HepG2 (cell line): ENCODE measurements around the gene ARHGAP12. TPM values are rescaled to one million over a fixed set of nuclear protein-coding genes. Genes with fewer than 3 reads are reported as not detected.
A peak's percentile ranks its signal among the peaks of the same experiment; 100 is the strongest.

Source experiments
- AGO1 ChIP-seq: fragments of 200-400 bp; formaldehyde crosslinking; IDR thresholded peaks from 2 replicates; pipeline ENCODE4 v1.6.1; 2017; ENCODE audit warnings: mild to moderate bottlenecking, low read depth, low read length, moderate library complexity; ENCODE audit not compliant: poor library complexity, severe bottlenecking
- DMAP1 ChIP-seq: IDR thresholded peaks from 2 replicates; pipeline ENCODE4 v1.6.1; 2016
- FOXK1 ChIP-seq: sonication (generic); formaldehyde crosslinking; IDR thresholded peaks from 2 replicates; pipeline ENCODE4 v1.4.0; 2020; ENCODE audit warnings: low read depth, missing genetic modification reagents, borderline replicate concordance
- FOXM1 ChIP-seq: sonication (generic); formaldehyde crosslinking; IDR thresholded peaks from 2 replicates; pipeline ENCODE4 v1.5.0; 2020; ENCODE audit warnings: missing genetic modification reagents
- FOXO4 ChIP-seq: sonication (generic); formaldehyde crosslinking; conservative IDR thresholded peaks from 2 replicates; pipeline ENCODE4 v1.8.1; 2023; ENCODE audit warnings: missing genetic modification reagents
- KLF13 ChIP-seq: sonication (generic); formaldehyde crosslinking; IDR thresholded peaks from 2 replicates; pipeline ENCODE4 v1.4.0; 2020; ENCODE audit warnings: mild to moderate bottlenecking, missing genetic modification reagents
- MTF2 ChIP-seq: sonication (generic); formaldehyde crosslinking; IDR thresholded peaks from 2 replicates; pipeline ENCODE4 v1.5.0; 2020; ENCODE audit warnings: missing genetic modification reagents, borderline replicate concordance
- MYNN ChIP-seq: sonication (generic); formaldehyde crosslinking; IDR thresholded peaks from 2 replicates; pipeline ENCODE4 v1.4.0; 2020; ENCODE audit warnings: mild to moderate bottlenecking, low read depth, missing genetic modification reagents
- NKX3-1 ChIP-seq: sonication (generic); formaldehyde crosslinking; IDR thresholded peaks from 2 replicates; pipeline ENCODE4 v1.5.0; 2020; ENCODE audit warnings: missing genetic modification reagents
- NPAS2 ChIP-seq: sonication (generic); formaldehyde crosslinking; IDR thresholded peaks from 2 replicates; pipeline ENCODE4 v1.8.0; 2022; ENCODE audit warnings: mild to moderate bottlenecking, missing genetic modification reagents, borderline replicate concordance
- NR1H2 ChIP-seq: sonication (generic); formaldehyde crosslinking; IDR thresholded peaks from 2 replicates; pipeline ENCODE4 v1.8.1; 2022; ENCODE audit warnings: low read depth, missing genetic modification reagents, borderline replicate concordance
- SCMH1 ChIP-seq: sonication (generic); formaldehyde crosslinking; IDR thresholded peaks from 2 replicates; pipeline ENCODE4 v1.9.0; 2021; ENCODE audit warnings: missing genetic modification reagents, mild to moderate bottlenecking, borderline replicate concordance
- SMAD1 ChIP-seq: sonication (generic); formaldehyde crosslinking; IDR thresholded peaks from 2 replicates; pipeline ENCODE4 v1.4.0; 2020; ENCODE audit warnings: missing genetic modification reagents, low read depth, mild to moderate bottlenecking, borderline replicate concordance
- TCF7L2 ChIP-seq: IDR thresholded peaks from 2 replicates; pipeline ENCODE4 v1.6.1; 2011; ENCODE audit warnings: mild to moderate bottlenecking, low read depth, low read length, moderate library complexity
- TRIM24 ChIP-seq: sonication (generic); formaldehyde crosslinking; IDR thresholded peaks from 2 replicates; pipeline ENCODE4 v1.8.0; 2022; ENCODE audit warnings: mild to moderate bottlenecking, missing genetic modification reagents
- ZBTB37 ChIP-seq: sonication (generic); formaldehyde crosslinking; IDR thresholded peaks from 2 replicates; pipeline ENCODE4 v1.4.0; 2020; ENCODE audit warnings: mild to moderate bottlenecking, missing genetic modification reagents
- ZNF12 ChIP-seq: sonication (generic); formaldehyde crosslinking; IDR thresholded peaks from 2 replicates; pipeline ENCODE4 v1.5.0; 2020; ENCODE audit warnings: missing genetic modification reagents
- ZNF30 ChIP-seq: sonication (generic); formaldehyde crosslinking; IDR thresholded peaks from 2 replicates; pipeline ENCODE4 v1.5.0; 2020; ENCODE audit warnings: mild to moderate bottlenecking, missing genetic modification reagents
- ZNF34 ChIP-seq: sonication (generic); formaldehyde crosslinking; IDR thresholded peaks from 2 replicates; pipeline ENCODE4 v1.4.0; 2020; ENCODE audit warnings: mild to moderate bottlenecking, missing genetic modification reagents, borderline replicate concordance
- ZNF775 ChIP-seq: sonication (generic); formaldehyde crosslinking; IDR thresholded peaks from 2 replicates; pipeline ENCODE4 v1.4.0; 2020; ENCODE audit warnings: missing genetic modification reagents, mild to moderate bottlenecking, moderate library complexity, borderline replicate concordance
- polyA plus RNA-seq, 8 experiments: library from polyadenylated mRNA; depleted of rRNA in 3 of 8; stranded (reverse) in 7 of 8; unstranded in 1 of 8; fragments of >200 nt; fragmentation: Illumina TruSeq in 4 of 8; extraction: Trizol in 4 of 8; gene quantifications; 2 replicates each; pipeline versions ENCODE4 v1.2.1 to v1.2.3, GENCODE V29; 2011 to 2016; ENCODE audit warnings: low read depth in 4 of 8, missing spikeins in 1 of 8, mixed read lengths in 1 of 8; ENCODE audit not compliant: insufficient read depth in 1 of 8
- total RNA-seq, 5 experiments: library from RNA; depleted of rRNA; stranded (reverse); fragments of >200 nt; fragmentation: Illumina TruSeq; extraction: Trizol; gene quantifications; 2 replicates each; pipeline ENCODE4 v1.2.3, GENCODE V29; 2016; ENCODE audit warnings: low read depth in 1 of 5
- TF ChIP-seq, protein P1 (sequence below): sonication (generic); formaldehyde crosslinking; conservative IDR thresholded peaks from 2 replicates; pipeline ENCODE4 v1.8.0; 2022; ENCODE audit warnings: missing genetic modification reagents
- TF ChIP-seq, protein P2 (sequence below): sonication (generic); formaldehyde crosslinking; IDR thresholded peaks from 2 replicates; pipeline ENCODE4 v1.9.0; 2022; ENCODE audit warnings: low read depth, missing genetic modification reagents
- TF ChIP-seq, protein P3 (sequence below): IDR thresholded peaks from 2 replicates; pipeline ENCODE4 v1.6.1; 2016; ENCODE audit warnings: low read depth, control low read depth

ARHGAP12 gene
- total and polyA plus RNA-seq, 2 of the 13 experiments (the other 11 are each of a cell fraction or from before 2014, with no cell fraction given) = 25.0 to 54.6 TPM

DNA sequence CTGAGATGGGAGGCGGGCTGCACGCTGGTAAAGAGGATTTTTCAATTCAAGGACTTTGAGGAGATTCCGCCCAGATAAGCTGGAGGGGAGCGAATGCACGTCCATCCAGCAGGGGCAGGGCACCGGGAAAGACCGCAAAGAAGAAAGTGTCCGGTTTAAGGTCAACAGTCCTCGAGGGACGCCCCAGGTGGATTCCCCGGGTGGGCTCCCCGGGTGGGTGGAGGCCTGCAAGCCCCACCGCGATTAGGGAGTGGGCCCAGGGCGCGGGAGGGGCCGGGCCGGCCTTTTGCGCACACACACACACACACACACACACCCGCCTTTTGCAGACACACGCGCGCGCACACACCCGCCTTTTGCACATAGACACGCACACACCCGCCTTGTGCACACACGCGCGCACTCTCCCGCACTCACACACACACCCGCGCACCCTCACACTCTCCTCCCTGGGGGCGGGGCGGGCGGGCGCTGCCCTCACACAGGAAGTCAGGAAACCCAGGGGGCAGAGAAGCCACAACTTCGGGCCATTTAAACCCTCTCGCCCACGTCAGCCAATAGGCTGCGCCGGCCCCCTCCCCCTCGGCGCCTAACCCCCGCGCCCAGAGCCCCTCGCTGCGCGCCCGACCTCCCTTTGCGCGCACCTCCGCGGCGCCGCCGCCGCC lies 615 bp downstream of the ARHGAP12 start (continued):
- TF ChIP-seq, protein P1, sequence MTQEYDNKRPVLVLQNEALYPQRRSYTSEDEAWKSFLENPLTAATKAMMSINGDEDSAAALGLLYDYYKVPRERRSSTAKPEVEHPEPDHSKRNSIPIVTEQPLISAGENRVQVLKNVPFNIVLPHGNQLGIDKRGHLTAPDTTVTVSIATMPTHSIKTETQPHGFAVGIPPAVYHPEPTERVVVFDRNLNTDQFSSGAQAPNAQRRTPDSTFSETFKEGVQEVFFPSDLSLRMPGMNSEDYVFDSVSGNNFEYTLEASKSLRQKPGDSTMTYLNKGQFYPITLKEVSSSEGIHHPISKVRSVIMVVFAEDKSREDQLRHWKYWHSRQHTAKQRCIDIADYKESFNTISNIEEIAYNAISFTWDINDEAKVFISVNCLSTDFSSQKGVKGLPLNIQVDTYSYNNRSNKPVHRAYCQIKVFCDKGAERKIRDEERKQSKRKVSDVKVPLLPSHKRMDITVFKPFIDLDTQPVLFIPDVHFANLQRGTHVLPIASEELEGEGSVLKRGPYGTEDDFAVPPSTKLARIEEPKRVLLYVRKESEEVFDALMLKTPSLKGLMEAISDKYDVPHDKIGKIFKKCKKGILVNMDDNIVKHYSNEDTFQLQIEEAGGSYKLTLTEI = no peak
- no peak for TF ChIP-seq ZNF34
- TF ChIP-seq KLF13 = no peak
- no peak for TF ChIP-seq TCF7L2
- TF ChIP-seq FOXM1 (CRISPR knock-in tag) = no peak
- TF ChIP-seq NR1H2 (CRISPR knock-in tag) = no peak
- no peak for TF ChIP-seq MTF2 (CRISPR knock-in tag)
- TF ChIP-seq TRIM24 (CRISPR knock-in tag) = no peak
- TF ChIP-seq ZNF775 (CRISPR knock-in tag) = no peak
- no peak for TF ChIP-seq ZNF30
- TF ChIP-seq FOXK1 (CRISPR knock-in tag) = no peak
- TF ChIP-seq FOXO4 (CRISPR knock-in tag) = no peak
- TF ChIP-seq NKX3-1 (CRISPR knock-in tag) = no peak
- peak; percentile 85 for TF ChIP-seq AGO1
- TF ChIP-seq NPAS2 = no peak
- TF ChIP-seq, protein P2, sequence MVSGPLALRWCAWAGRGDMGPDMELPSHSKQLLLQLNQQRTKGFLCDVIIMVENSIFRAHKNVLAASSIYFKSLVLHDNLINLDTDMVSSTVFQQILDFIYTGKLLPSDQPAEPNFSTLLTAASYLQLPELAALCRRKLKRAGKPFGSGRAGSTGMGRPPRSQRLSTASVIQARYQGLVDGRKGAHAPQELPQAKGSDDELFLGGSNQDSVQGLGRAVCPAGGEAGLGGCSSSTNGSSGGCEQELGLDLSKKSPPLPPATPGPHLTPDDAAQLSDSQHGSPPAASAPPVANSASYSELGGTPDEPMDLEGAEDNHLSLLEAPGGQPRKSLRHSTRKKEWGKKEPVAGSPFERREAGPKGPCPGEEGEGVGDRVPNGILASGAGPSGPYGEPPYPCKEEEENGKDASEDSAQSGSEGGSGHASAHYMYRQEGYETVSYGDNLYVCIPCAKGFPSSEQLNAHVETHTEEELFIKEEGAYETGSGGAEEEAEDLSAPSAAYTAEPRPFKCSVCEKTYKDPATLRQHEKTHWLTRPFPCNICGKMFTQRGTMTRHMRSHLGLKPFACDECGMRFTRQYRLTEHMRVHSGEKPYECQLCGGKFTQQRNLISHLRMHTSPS (CRISPR knock-in tag) = no peak
- TF ChIP-seq ZBTB37 (CRISPR knock-in tag) = no peak
- no peak for TF ChIP-seq MYNN
- TF ChIP-seq ZNF12 (CRISPR knock-in tag) = no peak
- TF ChIP-seq, protein P3, sequence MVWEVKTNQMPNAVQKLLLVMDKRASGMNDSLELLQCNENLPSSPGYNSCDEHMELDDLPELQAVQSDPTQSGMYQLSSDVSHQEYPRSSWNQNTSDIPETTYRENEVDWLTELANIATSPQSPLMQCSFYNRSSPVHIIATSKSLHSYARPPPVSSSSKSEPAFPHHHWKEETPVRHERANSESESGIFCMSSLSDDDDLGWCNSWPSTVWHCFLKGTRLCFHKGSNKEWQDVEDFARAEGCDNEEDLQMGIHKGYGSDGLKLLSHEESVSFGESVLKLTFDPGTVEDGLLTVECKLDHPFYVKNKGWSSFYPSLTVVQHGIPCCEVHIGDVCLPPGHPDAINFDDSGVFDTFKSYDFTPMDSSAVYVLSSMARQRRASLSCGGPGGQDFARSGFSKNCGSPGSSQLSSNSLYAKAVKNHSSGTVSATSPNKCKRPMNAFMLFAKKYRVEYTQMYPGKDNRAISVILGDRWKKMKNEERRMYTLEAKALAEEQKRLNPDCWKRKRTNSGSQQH (CRISPR knock-in tag) = no peak
- TF ChIP-seq SCMH1 (CRISPR knock-in tag) = no peak
- no peak for TF ChIP-seq DMAP1 (CRISPR knock-in tag)
- TF ChIP-seq SMAD1 (CRISPR knock-in tag) = no peak
